Left cardiac atrium (tissue), 4 donors: ENCODE data around the gene KCNJ9. TPM values are rescaled to one million over a fixed set of nuclear protein-coding genes. Genes with fewer than 3 reads are reported as not detected.
"Not testable (repeated sequence)": the region's sequence is repeated elsewhere in the genome, so short reads cannot be mapped to it uniquely, and the experiment has no call there.

Source experiments
- ATAC-seq, 2 donors: fragments of 200-7000 bp; cut with Tn5 transposase; one replicate each; pipeline ENCODE4 v1.9.1; 2020; ENCODE audit warnings: mild to moderate bottlenecking in 2 of 2, moderate library complexity in 2 of 2
- DNase-seq: peaks from one replicate; pipeline ENCODE4 v3.0.0-alpha.2; 2020
- intact Hi-C, 2 donors: fragments of 100-400 bp; cut with DNase I; formaldehyde crosslinking; loops; one replicate each; pipeline versions ENCODE4 v1.14.1 to v1.15.1; 2022 to 2023
- total RNA-seq, 2 donors: library from RNA; stranded (reverse); fragmentation: NEBNext Ultra II Directional; extraction: Animal tissue kit (Norgen Biotek cat#: 25700); gene quantifications; one replicate each; pipeline ENCODE4 v1.2.1, GENCODE V29; 2021
- donor health status: DM: no; HTN: yes; CAD: no.
- donor health status: DM: no; HTN: yes; CAD: no; lungs with severe emphysema.
- donor health status: DM: yes; HTN: yes; CAD: no.
- donor health status: Dilated cardiomyopathy.

Gene KCNJ9
- total RNA-seq, 2 donors from 2014 or later: 0.06 TPM; not detected in 1

DNA sequence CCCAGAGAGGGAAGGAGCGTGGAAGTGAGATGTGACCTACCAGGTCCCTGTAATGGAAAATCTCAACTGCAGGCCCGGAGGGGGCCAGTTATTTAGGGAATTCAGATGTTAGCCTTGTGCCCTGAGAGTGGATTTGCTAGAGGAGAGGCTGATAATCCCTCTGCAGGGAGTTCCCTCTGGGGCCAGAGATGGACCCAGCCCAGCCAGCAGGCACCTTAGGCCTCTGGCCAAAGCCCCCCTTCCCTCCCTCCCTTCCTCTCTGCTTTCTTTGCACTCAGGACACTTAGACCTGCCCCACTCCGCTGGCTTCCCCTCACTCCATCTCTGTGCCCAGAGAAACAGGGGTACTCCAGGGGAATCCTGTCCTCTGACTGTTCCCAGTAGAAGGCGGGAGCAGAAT is 32.7 kb downstream of the KCNJ9 start:
- DNase-seq: no peak
- peak in 1 of 2 donors; percentile 25 for ATAC-seq
- intact Hi-C loops: no loop called here

DNA sequence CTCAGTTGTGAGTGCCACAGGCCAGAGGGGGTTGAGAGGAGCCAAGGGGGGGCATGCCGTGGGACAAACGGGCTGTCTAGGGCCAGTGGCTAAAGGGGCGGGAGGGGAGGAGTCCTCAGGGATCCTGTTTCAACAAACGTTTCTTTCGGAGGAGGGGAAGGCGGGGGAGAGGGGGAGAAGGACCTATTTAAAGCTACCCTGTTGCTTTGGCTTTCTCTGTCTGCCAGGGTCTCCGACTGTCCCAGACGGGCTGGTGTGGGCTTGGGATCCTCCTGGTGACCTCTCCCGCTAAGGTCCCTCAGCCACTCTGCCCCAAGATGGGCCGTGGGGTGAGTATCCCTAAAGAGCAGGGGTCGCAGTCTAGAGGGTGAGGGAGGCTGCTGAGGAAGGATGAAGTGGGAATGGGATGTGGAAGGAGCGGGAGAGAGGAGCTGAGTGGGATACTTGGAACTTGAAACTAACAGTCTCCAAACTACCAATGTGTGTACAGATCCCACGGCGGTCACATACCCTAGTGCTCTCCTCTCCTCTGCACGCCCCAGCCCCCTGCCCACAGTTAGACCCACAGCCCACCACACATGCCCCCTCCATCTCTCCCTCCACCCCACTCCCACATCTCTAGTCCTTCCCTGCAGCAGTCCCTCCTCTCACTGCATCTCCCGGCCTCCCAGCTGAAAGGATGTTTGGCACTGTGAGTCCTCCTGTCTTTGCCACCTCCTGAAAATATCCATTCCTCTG is 34.4 kb downstream of the KCNJ9 start, which contains the start of gene ATP1A2:
TSS of gene ATP1A2 (plus strand) at position 215 of the 738 bp plus-strand sequence. CDS start at position 318, 103 bp downstream.
- intact Hi-C loops: no loop called here
- DNase-seq: no peak
- peak; percentile 65 to 66 for ATAC-seq

DNA sequence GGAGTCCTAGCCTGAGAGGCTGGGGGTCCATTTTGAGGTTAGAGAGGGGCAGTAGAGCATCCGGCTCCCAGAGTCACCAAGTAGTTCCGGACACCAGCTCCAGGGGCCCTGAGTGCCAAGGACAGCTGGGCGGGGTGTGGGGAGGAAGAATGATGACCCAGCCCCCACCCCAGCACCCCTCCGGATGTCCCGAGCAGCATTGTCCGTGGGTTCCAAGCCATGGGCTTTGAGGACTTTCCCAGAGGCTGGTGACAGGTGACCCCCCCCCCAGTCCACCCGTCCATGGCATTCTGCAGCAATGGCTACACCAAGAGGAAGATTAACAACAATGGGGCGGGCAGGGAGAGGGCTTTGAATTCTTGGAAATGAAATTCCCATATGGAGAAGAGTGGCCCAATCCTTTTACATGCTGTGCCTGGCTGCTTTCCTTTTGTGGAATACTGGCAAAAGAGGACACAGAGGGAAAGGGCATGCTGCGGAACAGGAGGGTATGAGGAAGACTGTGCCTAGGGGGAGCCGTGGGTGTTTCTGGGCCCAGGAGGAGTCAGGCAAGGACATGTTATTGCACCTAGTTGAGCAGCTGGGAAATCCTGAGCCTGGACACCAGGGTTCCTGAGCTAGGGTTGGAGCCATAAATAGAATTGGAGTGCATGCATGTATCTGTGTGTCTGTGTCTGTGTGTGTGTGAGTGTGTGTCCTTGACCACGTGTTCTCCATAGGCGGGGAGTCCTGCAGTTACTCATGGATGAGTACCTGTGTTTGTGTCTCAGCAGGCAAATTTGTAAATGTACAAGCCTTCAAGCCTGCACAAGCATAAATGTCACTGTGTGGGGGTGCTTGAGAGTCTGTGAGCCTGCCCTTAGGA is 35.2 kb downstream of the KCNJ9 start:
- ATAC-seq: peak; percentile 35 to 44
- intact Hi-C loops: no loop called here
- no peak for DNase-seq

DNA sequence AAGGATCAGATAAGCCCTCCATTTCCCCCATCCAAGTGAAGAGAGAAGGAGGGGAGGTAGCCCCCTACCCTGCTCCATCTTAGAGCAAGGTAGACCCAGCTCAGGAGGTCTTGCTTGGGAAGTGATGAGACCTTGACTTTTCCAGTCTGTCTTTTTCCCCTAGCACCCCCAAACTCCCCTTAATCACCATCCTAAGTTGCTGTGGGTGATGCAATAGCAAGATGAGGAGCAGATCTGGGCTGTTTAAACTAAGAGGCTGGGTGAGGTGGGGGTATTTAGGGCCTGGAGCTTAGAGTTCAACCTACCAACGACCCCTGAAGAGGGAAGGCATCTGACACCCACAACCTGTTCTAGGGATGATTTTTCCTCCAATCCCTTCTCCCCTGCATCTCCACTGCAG is 36.0 kb downstream of the KCNJ9 start:
- intact Hi-C loops: no loop called here
- ATAC-seq: no peak
- no peak for DNase-seq

DNA sequence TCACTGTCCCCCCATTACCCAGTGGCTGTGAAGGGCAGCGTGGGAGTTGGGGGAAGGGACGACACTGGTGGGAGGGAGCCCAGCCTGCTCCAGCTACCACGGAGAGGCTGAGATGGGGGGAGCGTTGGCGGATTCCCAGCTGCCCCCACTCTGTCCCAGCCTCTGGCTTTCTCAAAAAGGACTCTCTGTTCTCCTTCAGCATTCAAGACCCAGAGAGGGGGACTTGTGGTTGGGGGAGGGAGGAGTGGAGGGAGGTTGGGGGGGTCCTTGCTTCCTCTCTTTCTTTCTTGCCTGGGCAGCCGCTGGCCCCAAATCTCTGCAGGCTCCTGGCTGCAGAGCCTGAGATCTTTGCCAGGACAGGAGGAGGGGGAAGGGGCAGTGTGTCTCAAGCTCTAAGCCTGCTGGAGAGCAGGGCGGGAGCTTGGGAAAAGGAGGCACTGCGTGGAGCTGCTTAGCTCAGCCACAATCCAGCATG is 36.4 kb downstream of the KCNJ9 start:
- intact Hi-C loops: no loop called here
- ATAC-seq (peak; percentile 68 to 73), DNase-seq (no peak)

DNA sequence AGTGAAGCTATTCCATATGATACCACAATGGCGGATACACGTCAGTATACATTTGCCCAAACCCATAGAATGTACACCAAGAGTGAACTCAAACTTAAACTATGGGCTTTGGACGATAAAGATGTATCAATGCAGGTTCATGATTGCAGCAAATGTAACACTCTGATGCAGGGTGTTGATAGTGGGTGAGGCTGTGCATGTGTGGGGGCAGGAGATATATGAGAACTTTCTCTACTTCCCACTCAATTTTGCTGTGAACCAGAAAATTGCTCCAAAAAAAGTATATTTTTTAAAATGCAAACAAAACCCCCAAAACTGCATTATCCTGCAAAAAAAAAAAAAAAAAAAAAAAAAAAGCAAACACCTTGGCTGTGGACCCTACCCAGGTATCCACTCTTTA is 37.6 kb downstream of the KCNJ9 start:
- intact Hi-C loops: no loop called here
- ATAC-seq: no peak
- no peak for DNase-seq

DNA sequence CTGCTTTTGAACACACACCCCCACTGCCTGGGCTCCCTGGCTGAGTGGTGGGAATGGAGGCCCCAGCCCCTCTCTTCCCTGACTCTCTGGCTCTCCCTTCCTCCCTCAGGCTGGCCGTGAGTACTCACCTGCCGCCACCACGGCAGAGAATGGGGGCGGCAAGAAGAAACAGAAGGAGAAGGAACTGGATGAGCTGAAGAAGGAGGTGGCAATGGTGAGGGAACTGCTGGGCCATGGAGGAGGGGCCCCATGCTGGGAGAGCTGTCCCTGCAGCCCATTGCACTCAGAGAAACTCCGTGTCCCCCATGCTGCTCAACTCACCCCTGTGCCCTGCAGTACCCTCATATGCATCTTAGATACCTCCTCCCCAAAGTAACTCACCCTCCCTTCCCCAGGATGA is 39.5 kb downstream of the KCNJ9 start:
- DNase-seq (no peak), ATAC-seq (no peak)
- intact Hi-C loops: no loop called here

DNA sequence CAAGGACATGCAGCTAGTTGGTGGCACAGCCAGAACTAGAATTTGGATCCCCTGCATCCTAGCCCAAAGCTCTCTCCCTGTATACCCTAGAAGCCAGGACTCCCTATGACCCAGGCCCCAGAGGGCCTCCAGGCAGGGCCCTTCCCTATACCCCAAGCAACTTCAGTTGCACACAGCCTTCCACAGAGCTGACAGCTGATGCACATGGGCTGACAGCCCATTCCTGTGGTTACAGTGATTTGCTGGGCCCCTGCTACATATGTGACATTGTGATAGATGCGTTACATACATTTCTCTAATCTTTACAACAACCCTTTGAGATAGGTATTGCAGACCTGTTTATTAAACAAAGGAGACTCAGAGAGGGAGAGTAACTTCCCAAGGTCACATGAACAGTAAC is 40.0 kb downstream of the KCNJ9 start:
- ATAC-seq (no peak), DNase-seq (no peak)
- intact Hi-C loops: no loop called here

DNA sequence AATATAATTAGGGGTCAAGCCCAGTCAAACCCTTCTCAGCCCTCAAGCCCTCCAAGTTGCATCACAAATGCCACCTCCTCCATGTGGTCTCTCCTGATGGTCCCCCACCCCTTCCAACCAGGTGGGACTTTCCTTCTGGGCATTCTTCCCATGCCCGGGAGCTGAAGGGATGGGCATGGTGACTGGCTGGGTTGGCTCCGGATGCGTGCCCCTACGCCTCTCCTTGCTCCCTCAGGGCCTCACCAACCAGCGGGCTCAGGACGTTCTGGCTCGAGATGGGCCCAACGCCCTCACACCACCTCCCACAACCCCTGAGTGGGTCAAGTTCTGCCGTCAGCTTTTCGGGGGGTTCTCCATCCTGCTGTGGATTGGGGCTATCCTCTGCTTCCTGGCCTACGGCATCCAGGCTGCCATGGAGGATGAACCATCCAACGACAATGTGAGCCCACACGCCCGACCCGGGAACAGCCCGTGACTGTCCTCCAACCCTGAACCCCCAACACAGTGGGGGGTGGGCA is 41.7 kb downstream of the KCNJ9 start:
- DNase-seq (no peak), ATAC-seq (no peak)
- intact Hi-C loops: no loop called here

DNA sequence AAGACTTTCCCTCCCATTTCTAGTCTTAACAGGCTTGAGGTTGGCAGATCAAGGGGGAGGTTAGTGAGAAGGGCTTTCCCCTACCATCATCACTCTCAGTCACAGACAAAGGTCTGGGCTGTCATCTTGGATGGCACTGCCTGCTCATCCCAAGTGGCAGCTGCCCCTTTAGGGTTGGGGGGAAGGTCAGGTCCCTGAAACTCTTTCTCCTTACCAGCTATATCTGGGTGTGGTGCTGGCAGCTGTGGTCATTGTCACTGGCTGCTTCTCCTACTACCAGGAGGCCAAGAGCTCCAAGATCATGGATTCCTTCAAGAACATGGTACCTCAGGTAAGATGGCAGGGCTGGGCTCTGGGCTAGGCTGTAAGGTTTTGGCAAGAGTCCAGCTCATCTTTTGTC is 42.4 kb downstream of the KCNJ9 start:
- intact Hi-C loops: no loop called here

DNA sequence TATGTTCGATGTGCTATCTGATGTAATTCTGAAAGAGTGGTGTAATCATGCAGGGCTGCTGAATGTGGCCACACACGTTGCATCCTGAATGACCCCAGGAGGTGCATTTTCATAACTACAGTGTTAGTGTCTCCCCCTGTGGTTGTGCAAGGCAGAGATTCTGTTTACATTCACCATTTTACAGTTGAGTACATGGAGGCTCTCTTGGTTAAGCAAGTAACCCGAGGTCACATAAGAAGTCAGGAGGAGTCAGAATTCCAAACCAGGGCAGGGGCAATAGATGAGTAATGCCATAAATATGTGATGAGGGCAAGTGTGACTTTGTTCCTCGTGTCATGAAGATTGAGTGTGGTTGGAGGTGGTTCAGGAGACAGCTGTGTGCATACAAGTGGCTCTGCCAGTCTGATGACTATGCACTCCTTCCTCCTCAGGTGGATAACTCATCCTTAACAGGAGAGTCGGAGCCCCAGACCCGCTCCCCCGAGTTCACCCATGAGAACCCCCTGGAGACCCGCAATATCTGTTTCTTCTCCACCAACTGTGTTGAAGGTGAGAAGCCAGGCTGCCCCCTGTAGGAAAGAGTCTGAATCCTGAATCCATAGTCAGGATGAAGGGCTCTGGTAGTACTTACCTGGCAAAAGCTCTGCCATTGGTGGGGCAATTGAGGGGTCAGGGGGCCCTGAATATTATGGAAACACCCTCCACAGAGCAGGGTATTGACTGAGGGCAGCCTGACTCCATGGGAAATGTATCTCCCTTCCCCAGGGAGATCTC is 43.6 kb downstream of the KCNJ9 start:
- DNase-seq: no peak
- ATAC-seq: peak; percentile 51 to 61
- intact Hi-C loops: no loop called here

More for the DNA sequence above, 42.4 kb downstream of the KCNJ9 start:
- DNase-seq: no peak
- ATAC-seq: no peak

DNA sequence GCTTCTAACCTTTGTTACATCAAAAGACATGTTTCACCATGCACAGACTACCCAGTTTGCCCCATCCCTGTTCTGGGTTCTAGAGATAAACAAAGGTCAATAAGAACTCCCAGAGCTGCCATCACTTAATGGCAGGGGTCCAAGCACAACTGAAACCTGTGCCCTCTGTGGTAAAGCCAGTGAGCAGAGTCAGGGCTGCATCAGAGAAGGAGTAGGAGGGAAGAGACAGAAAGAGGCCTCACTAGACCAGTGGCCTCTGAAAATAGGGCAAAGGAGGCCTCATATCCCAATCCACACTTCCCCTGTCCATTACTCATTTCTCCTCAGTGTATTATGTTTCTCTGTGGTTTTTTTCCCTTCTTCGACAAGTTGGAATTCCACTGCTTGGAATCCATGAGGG is 44.4 kb downstream of the KCNJ9 start:
- no peak for DNase-seq
- intact Hi-C loops: no loop called here

DNA sequence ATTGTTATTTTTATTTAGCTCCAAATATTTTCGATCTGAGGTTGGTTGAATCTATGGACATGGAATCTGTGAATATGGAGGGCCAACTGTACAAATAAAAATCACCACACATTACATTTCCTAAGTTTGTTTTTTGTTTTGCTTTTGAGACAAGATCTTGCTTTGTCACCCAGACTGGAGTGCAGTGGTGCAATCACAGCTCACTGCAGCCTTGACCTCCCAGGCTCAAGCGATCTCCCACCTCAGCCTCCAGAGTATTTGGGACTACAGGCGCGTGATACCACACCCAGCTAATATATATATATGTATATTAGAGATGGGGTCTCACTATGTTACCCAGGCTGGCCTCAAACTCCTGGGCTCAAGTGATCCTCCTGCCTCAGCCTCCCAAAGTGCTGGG is 45.0 kb downstream of the KCNJ9 start:
- intact Hi-C loops, ATAC-seq, DNase-seq: not testable (repeated sequence)

More for the DNA sequence above, 44.4 kb downstream of the KCNJ9 start:
- no peak for ATAC-seq

DNA sequence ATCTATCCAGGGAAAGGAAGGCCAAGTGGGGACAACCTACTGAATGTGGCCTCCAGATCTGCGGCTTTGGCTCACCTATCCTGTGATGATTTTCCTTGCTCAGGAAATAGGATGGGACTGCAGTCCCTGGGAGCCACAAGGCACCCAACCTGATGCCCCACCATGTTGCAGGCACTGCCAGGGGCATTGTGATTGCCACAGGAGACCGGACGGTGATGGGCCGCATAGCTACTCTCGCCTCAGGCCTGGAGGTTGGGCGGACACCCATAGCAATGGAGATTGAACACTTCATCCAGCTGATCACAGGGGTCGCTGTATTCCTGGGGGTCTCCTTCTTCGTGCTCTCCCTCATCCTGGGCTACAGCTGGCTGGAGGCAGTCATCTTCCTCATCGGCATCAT is 46.0 kb downstream of the KCNJ9 start:
- ATAC-seq (no peak), DNase-seq (no peak)
- intact Hi-C loops: no loop called here

DNA sequence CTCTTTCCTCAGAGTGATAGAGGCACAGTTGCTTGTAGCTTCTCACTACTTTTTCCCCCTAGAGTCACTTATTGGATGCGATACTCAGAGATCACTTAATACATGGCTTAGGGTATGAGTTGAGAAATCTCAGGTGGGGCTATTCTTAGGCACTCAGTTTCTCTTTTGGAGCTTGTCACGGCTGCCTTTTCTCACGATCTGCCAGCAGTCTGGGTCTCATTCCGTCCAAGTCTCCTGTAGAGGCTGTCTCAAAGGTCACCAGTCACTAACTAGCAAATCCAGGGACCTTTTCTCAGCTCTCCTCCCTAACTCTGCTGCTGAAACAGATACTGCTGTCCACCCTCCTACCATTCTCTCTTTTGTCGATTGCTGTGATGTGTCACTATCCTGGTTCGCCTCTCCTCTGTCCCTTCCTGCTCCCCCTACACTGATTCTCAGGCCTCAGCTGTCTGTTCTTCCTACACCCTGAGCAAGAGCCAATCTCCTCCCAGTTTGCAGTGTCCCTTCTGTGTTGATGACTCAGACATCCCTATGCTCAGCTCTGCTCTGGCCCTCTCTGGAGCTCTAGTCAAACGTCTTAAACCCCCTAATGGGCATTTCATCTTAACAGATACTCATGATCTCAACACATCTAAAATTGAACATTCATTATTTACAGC is 46.7 kb downstream of the KCNJ9 start:
- intact Hi-C loops: no loop called here
- peak in 1 of 2 donors; percentile 78 for ATAC-seq
- no peak for DNase-seq

DNA sequence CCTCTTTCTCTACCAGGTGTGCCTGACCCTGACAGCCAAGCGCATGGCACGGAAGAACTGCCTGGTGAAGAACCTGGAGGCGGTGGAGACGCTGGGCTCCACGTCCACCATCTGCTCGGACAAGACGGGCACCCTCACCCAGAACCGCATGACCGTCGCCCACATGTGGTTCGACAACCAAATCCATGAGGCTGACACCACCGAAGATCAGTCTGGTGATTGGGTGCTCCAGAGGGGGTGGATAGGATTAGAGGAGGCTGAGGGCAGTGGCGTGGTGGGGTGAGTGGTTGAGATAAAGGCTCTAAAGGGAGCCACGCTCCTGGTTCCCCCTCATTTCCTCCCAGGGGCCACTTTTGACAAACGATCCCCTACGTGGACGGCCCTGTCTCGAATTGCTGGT is 47.3 kb downstream of the KCNJ9 start:
- intact Hi-C loops: no loop called here
- no peak for ATAC-seq
- no peak for DNase-seq

DNA sequence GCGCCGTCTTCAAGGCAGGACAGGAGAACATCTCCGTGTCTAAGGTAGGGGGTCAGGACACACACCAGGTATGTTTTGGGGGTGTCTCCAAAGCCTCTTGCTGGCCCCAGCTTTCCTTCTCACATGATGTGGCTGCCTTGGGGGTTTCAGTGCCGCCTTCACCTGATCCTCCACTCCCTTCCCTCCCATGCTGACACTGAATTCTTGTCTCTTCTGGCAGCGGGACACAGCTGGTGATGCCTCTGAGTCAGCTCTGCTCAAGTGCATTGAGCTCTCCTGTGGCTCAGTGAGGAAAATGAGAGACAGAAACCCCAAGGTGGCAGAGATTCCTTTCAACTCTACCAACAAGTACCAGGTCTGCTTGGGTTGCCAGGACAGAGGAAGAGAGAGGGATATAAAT is 47.7 kb downstream of the KCNJ9 start:
- peak in 1 of 2 donors; percentile 56 for ATAC-seq
- no peak for DNase-seq
- intact Hi-C loops: no loop called here

DNA sequence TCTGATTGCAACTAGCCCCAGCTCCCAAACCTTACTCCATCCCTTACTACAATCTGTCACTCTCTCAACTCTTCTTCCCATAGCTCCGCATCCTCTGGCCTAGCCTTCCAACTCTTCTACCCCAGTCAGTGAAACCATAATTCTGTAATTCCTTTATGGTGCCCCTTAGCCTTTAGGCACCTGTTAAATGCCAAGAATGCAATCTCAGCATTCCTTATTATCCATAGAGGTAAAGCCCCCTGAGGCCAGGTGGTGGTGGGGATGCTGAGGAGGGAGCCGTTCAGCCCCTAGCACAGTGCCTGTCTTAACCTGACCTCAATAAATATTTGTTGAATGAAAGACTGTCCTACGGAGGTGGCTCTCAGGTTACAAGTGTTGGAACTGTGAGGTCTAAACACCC is 48.2 kb downstream of the KCNJ9 start:
- DNase-seq (no peak), ATAC-seq (no peak)
- intact Hi-C loops: no loop called here

DNA sequence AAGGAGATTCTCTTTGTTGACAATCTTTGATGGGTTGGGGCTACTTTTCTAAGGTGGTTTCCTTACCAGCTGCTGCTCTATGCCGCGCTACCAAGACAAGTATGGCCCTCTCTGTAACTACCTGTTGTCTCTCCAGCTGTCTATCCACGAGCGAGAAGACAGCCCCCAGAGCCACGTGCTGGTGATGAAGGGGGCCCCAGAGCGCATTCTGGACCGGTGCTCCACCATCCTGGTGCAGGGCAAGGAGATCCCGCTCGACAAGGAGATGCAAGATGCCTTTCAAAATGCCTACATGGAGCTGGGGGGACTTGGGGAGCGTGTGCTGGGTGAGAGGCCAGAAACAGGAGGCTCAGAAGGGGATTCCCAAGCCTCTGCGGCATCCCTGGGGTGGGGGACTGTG is 48.6 kb downstream of the KCNJ9 start:
- intact Hi-C loops: no loop called here
- ATAC-seq (no peak), DNase-seq (no peak)
